GM18858 (cell line): Measurements from ENCODE around the gene CD55.
"Not testable (repeated sequence)": the region's sequence is repeated elsewhere in the genome, so short reads cannot be mapped to it uniquely, and the experiment has no call there.

Source experiments
- ATAC-seq: cut with Tn5 transposase; IDR thresholded peaks from one replicate; pipeline ENCODE4 v1.9.1; 2021; ENCODE audit not compliant: unreplicated experiment

CD55 gene

DNA sequence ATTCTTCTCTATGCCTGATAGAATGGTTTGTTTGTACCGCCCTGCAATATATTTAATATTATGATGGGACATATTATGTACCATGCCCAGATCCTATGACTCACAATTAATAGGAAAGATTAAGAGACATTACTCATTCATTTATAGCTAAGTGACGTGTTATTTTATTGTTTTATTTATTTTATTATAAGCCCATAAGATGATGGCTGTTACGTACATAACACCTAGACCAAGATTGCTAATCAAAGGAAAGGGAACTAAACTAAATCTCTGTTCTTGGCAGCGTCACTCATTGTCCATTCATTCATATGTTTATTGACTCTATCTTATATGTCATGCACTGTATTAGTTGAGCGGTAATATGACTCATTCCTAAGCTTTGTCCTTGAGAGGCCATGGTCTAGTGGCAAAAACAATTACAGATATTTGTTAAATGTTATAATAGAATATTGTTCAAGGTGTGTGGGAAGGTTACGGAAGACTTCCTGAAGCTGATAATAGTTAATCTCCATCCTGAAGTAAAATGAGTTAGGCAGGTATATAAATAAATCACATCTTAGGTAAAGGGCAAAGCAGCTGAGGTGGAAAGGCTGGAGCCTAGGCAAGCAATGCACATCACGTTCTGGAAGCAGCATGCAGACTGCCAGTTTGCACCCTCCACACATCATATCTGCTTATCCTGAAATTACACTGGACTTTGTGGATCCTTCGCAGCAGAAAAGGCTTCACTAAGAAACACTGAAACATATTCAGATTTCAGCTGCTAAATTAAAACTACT lies 16.6 kb upstream of the CD55 start:
- no peak for ATAC-seq

DNA sequence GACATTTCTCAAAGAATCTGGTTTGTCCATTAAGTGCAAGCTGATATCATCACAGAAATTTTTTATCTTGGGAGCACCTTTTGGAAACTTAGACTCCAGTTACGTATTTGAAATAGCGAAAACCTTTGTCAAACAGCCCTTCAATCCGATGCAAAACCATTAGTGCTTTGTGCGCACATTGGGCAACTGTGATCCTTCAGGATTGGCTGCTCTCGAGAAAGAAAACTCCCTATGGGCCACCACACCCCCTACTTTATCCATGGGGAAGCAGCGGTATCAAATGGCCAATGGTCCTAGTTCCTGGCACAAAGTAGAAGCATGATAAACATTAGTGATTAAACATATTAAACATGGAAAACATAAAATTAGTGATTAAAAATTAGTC lies 16.0 kb upstream of the CD55 start:
- ATAC-seq: no peak

DNA sequence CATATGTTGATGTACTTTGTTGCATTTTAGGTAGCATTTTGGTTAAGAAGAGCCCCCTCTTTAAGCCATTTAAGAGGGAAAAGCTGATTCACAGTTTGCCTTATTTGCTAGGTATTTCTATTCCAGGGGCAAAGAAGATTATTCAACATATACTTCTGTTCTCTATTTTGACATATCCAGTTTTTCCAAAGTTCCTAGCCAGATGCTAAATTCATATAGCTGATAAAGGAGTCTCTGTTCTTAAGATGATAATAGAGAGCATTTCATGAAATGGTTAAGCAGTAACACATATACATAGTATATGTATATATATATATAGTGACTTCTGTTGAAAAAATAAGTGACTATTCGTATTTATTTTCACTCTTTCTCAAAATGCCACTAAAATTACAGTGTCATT lies 15.5 kb upstream of the CD55 start:
- no peak for ATAC-seq

DNA sequence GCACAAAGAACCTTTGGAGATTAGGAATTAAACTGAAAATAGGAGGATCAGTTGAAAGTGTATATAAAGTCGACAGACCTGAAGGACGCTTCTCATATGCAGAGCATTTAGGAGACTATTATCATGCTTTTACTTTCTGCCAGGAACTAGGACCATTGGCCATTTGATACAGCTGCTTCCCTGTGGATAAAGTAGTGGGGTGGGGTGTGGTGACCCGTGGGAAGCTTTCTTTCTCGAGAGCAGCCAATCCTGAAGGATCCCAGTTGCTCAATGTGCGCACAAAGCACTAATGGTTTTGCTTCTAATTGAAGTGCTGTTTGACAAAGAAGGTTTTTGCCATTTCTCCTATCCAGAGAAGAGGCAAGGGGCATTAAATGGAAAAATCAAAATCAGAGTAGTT lies 14.9 kb upstream of the CD55 start:
- no peak for ATAC-seq

DNA sequence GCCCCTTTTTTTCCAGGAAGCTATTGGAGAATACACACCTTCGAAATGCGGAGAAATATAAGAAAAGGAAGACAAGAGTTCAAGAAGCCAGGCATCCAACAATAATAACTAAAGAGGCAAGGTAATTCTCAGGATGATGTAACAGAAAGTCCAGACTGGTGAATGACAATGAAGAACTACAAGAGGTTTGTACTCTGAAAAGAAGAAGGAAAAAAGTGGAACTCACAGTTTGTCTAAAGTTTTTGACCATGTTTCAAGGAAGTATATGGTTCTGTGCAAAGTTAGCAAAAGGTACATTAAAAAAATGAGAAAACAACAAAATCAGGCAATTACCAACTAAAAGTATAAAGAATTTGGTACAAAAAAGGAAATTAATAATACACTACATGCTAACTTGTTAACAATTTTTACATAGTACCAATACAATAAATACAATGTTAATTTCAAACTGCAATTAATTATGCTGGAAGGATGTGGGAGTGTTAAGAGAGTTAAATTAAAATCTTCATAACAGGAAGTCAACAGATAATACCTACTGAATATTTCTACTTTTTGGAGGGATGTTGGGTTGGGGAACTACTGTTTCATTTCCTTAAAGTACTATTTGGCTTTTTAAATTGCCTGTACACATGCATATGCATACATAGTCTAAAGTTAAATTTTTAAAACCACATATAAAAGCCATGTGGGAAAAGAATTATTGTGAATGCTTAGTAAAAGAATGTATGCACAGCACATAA lies 12.9 kb upstream of the CD55 start:
- ATAC-seq: no peak

DNA sequence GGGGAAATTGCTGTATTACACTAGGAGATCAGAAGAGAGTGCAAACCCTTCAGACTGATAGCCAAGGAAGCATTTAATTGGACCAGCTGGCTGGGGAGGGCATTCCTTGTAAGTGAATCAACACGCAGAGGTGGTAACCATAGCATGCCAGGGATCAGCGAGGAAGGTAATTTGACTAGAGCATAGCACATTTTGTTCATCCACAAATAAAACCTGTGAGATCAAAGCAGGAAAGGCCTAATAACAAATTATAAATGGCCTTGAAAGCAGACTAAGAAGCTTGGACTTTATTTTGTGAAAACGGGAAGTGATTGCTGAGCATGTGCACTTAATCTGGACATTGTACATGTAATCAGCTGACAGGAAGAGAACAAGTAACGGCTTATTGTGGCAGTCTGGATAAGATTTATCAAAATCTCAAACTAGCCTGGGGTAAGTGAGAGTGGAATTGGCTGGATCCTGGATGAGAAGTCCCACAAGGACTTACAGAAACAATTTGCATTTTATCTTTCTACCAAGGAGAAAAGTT lies 11.7 kb upstream of the CD55 start:
- ATAC-seq: no peak

DNA sequence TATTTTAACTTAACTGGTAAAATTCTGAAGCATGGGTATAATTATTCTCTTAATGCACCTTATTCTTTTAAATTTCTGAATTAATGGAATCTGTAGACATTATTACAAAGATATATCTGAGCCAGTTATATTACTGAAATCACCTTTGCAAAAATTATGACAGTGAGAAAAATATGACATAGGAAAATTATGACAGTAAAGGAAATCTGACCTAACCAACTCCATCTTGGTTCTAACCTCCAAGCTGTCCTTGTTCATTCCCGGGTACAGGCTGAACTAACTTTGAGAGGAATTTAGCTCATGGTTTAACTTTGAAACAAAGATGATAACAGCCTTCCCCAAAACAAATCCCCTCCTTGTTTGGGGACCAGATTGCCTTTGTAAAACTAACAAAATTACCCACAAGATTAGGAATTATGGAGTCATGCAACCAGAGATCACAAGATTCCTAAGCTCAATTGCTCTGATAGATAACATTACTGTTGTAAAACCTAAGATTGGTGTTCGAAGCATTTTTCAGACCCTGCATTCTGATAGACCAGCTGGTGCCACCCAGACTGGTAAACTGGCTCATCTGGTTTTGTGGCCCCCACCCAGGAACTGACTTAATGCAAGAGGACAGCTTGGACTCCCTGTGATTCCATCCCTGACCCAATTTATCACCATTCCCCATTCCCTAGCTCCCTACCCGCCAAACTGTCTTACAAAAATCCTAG lies 9.4 kb upstream of the CD55 start:
- ATAC-seq: no peak

DNA sequence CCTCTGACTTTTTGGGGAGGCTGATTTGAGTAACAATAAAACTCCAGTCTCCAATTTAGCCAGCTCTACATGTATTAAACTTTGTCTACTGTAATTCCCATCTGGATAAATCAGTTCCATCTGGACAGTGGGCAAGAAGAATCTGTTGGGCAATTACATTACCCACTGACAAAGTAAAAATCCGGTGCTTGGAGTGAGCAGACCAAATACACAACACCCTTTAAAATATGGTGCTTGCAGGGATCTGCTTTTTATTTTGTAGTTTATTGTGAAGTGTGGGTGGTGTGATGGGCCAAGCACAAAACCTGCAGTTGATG lies 8.9 kb upstream of the CD55 start:
- no peak for ATAC-seq

DNA sequence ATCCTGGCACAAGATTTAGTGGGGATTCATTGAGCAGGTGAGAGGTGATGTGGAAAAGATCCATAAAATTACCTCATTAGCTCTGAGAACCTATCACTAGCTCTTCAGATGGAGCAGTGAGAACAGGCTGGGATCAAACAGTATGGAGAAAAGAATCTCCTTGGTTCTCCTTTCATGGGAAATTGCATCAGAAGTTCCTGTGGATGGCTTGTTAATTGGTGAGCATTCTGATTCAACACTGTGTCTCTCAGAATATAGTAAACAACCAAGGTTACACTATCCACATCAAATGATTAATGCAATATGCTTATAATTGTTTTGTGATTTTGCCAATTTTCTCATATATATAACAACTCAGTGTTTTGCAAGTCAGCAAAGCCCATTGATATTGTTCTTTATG lies 8.3 kb upstream of the CD55 start:
- ATAC-seq: no peak

DNA sequence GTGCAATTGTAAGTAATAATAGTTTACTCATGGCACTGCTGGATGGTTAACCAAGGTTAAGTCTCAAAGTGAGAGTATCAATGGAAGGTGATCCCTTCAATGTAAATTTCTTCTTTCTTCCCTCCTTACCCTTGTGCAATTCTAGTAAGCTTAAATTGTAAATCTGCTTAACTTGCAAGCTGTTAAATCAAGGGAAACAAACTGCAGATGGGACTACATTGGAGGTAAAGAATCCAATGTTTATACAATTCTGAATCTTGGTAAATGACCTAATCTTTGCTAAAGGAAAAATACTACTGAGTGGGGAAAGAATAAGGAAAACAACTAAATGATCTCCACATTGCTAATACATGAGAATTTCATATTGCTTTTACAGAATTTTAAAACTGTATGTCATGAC lies 6.7 kb upstream of the CD55 start:
- ATAC-seq: no peak

DNA sequence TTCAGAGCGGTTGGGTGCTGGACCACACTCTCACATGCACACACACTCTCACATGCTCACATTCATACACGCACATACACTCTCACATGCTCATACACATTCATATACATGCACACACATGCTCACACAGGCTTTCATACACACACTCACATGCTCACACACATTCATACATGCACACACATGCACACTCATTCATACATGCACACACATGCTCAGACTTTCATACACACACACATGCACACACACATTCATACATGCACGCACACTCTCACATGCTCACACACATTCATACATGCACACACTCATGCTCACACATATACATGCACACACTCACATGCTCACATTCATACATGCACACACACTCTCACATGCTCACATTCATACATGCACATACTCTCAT lies 6.0 kb upstream of the CD55 start:
- ATAC-seq: no peak

DNA sequence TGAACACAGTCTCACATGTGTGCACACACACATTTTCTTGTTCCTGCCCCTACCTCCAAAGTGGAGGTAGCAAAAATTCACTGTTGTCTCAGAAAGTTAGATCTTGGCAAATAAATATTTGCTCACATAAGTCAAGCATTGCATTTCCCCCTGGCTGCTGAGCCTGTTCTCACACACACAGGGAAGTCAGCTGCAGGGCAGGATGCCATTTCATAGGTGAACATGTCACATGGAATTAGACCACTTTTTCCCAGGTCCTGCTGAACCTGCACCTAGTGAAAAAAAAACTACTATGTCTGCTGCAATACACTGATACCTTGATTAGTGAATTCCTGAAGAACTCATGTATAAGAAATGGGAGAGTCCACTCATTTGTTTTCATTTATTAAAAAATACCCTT lies 5.3 kb upstream of the CD55 start:
- no peak for ATAC-seq

DNA sequence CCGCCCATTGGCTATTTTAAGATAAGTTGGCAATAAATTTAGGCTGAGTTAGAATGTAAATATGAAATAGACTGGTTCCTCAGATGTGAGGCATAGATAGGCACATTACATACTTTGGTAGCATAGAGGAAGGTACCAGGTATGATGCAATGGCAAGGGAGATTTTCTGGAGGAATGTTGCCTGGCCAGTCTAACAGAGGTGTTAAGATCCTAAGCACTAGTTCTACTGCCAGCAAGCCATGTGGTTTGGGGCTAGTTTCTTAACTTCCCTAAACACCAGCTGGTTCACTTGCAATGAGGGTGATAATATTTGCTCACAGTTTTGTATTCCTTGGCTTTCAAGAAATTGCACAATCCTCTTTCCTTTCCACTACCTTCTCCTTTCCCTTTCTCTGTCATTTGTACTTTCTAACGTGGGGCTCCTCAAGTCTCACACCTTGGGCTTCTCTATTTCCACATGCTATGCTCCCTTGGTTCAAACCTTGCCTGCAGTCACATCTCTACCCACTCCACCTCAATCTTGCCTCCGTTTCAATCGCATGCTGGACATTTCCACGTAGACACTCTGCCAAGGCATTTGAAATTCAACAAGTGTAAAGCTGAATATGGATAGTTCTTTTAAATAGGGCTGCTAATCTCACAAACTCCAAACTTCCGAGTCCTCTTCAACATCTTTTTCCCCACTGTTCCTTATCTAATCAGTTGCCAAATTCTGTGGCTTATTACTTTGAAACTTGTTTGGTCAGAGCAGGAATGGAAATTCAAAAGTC lies 4.7 kb upstream of the CD55 start:
- ATAC-seq: no peak

DNA sequence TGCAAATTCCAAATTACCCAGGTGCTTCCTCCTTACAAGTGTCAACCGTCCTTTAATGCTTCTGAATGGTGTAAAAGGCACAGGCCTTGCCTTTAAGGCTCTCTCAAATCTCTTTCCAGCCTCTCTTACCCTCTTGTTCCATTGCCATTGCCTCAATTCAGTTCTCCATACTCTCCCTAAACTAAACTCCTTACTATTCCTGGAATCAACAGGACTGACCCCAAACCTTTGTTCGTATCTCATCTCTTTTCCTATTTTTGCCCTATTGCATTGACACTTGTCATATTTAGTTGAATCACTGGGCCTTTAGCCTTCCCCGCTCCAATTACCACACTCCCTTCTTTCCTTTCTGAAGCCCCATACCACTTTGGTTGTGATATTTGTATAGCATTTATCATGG lies 3.9 kb upstream of the CD55 start:
- no peak for ATAC-seq

DNA sequence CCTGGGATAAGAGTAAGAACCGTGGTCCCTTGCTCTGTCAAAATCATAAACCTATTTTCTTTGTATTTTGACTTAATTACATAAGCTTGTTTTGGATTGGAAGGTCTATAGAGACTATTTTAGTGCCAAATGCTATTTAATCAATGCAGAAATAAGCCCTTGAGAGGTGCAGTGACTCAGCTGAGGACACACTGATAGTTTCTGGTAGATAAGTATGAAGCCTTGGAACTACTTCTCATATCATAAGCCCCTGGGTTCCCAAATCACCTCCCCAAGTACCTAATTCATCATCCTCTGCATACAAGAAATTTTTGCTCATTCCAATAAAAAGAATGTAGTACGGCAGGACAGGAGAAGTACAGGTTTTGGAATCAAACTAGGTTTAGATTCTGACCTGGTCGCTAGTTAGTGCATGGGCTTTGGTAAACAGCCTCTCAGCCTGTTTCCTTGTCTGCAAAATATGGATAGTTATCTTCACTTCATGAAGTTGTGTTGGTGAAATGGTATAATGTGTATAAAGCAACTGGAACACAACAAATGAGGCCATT lies 3.3 kb upstream of the CD55 start:
- no peak for ATAC-seq

DNA sequence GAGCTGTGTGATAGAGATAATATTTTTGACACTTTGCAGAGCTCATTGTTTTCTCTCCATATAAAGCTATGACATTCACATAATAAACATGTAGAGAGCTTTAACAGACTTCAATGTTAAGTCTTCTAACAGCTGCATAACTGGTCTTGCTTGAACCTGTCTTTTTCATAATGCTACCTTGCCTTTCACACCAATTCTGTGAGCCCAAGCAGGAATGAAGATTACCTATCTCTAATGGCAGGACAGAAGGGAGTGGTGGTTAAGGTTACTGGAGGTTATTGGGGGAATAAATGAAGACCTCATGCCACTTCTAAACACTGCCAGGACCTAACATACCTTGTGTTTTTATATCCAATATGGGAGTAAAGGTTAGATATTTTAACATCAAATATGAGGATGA lies 2.3 kb upstream of the CD55 start:
- no peak for ATAC-seq

DNA sequence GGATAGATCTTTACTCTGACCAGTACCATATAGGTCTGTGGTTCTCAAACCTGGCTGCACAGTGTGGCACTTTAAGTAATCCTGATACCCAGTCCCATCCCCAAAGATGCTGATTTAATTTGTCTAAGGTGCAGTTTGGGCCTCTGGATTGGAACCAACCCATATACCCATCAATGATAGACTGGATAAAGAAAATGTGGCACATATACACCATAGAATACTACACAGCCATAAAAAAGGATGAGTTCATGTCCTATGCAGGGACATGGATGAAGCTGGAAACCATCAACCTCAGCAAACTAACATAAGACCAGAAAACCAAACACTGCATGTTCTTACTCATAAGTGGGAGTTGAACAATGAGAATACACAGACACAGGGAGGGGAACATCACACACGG lies 1.4 kb upstream of the CD55 start:
- not testable (repeated sequence) for ATAC-seq

DNA sequence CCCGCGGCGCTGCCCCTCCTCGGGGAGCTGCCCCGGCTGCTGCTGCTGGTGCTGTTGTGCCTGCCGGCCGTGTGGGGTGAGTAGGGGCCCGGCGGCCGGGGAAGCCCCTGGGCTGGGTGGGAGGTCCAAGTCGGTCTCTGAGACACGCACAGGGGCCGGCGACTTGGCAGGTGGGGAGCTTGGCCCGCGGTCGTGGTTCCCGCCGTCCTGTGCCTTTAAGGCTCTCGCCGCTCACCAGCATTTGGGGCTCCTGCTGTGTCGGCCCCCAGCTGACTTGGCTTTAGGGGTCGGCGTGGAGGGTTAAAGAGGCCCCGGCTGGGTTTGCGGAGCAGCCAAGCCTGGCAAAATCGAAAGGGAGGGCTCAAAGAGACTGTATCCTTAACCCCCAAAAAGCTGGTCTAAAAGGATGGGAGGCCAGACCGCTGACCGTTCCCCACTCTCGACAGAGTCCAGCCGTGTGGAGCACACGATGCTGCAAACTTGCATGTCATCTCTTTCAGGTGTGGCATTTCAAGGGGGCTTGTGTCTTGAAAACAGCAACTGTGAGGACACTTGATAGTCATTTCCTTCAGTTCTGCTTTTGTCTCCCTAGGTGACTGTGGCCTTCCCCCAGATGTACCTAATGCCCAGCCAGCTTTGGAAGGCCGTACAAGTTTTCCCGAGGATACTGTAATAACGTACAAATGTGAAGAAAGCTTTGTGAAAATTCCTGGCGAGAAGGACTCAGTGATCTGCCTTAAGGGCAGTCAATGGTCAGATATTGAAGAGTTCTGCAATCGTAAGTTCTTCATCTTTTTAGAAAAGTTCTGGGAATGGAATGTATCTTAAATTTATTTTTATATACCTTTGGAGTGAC lies 540 bp downstream of the CD55 start:
- no peak for ATAC-seq

DNA sequence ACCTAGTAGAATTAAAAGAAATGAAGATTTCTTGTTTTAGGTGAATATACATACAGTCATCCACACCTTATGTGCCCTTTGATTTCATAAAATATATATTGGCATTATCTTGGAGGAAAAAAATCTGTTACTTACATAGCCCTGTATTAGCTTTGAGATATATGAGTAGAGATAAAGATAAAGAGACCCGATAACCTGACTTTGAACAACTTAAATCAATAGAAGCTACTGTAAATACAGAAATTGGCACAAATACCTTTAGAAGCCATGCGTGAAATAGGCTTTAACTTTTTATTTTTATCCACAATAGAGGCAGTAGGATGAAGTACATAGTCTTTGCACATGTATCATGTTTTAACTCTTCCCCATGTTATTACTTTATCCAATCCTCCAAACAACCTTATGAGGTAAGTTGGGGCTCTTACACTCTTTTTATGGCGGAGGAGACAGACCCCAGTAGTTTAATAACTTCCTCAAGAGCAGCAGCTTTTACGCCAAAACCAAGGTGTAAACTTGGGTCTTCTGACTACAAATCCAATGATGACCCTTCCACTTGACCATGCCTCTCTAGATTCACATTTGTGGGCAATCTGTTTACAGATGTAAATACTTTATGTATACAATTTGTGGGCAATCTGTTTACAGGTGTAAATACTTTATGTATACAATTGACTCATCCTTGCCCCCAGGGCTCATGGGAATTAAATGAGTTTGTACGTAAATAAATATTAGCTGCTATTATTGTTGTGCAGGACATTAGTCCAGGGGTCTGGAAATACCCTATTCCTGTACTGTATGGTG lies 2.1 kb downstream of the CD55 start:
- ATAC-seq: no peak
